HepG2 (cell line): Measurements from ENCODE around the gene PLK5. TPM values are rescaled to one million over a fixed set of nuclear protein-coding genes. Genes with fewer than 3 reads are reported as not detected.
A peak's percentile ranks its signal among the peaks of the same experiment; 100 is the strongest.

Source experiments
- ATAC-seq: fragments of 200-7000 bp; cut with Tn5 transposase; 3 replicates; pipeline ENCODE4 v1.9.1; 2020; ENCODE audit warnings: mild to moderate bottlenecking, moderate library complexity
- BruUV-seq: library from RNA; stranded (reverse); fragments of 400-500 nt; replicated peaks from 2 replicates; lab custom pipeline; 2021; lab: Mats Ljungman, UMichigan
- CTCF ChIA-PET: fragments of 300-600 bp; formaldehyde crosslinking; extraction: SDS; loops from one replicate; lab custom pipeline; 2021; ENCODE audit warnings: low total read pairs, inconsistent platforms, low intra/inter-chr PET ratio; lab: Yijun Ruan, JAX
- POLR2A ChIA-PET: fragments of 350-600 bp; sonication (Branson Sonifier 250); formaldehyde crosslinking; loops from one replicate; lab custom pipeline; 2020; ENCODE audit warnings: antibody characterized with exemption, inconsistent platforms; lab: Yijun Ruan, JAX
- DNase-seq: peaks from one replicate; pipeline ENCODE4 v3.0.0-alpha.2; 2015; ENCODE audit warnings: low spot score
- FAIRE-seq: peaks from 3 replicates; lab custom pipeline; 2011; peaks lifted over from hg19 to GRCh38; lab: Jason Lieb, UNC
- H2AFZ ChIP-seq: one replicate; pipeline ENCODE4 v1.6.1; 2011; ENCODE audit warnings: low read length, inconsistent platforms
- H3K27ac ChIP-seq: fragments of 300-600 bp; 3 replicates; pipeline ENCODE4 v1.8.0; 2011; ENCODE audit warnings: mixed run types, mild to moderate bottlenecking, mixed read lengths, low read length, inconsistent platforms; ENCODE audit not compliant: insufficient read depth; ENCODE audit errors: extremely low read length
- H3K27me3 ChIP-seq, 2 experiments: fragments of 200-600 bp in 1 of 2; 2 replicates in 1 of 2; 3 replicates in 1 of 2; pipeline versions ENCODE4 v1.6.0 to v1.8.0; 2011; ENCODE audit warnings: low read length in 2 of 2, mild to moderate bottlenecking in 2 of 2, moderate library complexity in 2 of 2, inconsistent platforms in 1 of 2; ENCODE audit not compliant: insufficient read depth in 2 of 2, control insufficient read depth in 1 of 2
- H3K36me3 ChIP-seq, 2 experiments: fragments of 200-600 bp in 1 of 2; replicated peaks in 1 of 2; 2 replicates in 1 of 2; 3 replicates in 1 of 2; pipeline versions ENCODE4 v1.5.1 to v1.8.0; 2011; ENCODE audit warnings: low read length in 2 of 2, inconsistent platforms in 1 of 2; ENCODE audit not compliant: insufficient read depth in 2 of 2, control insufficient read depth in 1 of 2
- H3K4me1 ChIP-seq: 2 replicates; pipeline ENCODE4 v1.5.1; 2012; ENCODE audit warnings: low read length, inconsistent platforms; ENCODE audit not compliant: insufficient read depth
- H3K4me2 ChIP-seq: 2 replicates; pipeline ENCODE4 v1.6.0; 2011; ENCODE audit warnings: low read depth, low read length, inconsistent platforms
- H3K4me3 ChIP-seq, 3 experiments: fragments of 200-600 bp in 1 of 3; sonication (generic), shearing (Covaris generic) in 1 of 3; replicated peaks in 1 of 3; 2 replicates each; pipeline ENCODE4 v1.5.1; 2011 to 2016; ENCODE audit warnings: low read length in 3 of 3, inconsistent platforms in 2 of 3, low read depth in 2 of 3, mild to moderate bottlenecking in 2 of 3, control low read depth in 1 of 3, mixed read lengths in 1 of 3; ENCODE audit not compliant: insufficient read depth in 1 of 3
- H3K79me2 ChIP-seq: one replicate; pipeline ENCODE4 v1.6.1; 2011; ENCODE audit warnings: low read length, inconsistent platforms; ENCODE audit not compliant: insufficient read depth
- H3K9ac ChIP-seq: 2 replicates; pipeline ENCODE4 v1.6.0; 2011; ENCODE audit warnings: mild to moderate bottlenecking, low read depth, low read length, inconsistent platforms; ENCODE audit not compliant: insufficient read depth
- H3K9me3 ChIP-seq: 2 replicates; pipeline ENCODE4 v1.5.1; 2012; ENCODE audit warnings: mild to moderate bottlenecking, low read length
- H4K20me1 ChIP-seq: 2 replicates; pipeline ENCODE4 v1.6.0; 2011; ENCODE audit warnings: inconsistent platforms, mild to moderate bottlenecking, low read length, moderate library complexity; ENCODE audit not compliant: insufficient read depth
- GABPB1 ChIP-seq: IDR thresholded peaks from 2 replicates; pipeline ENCODE4 v1.6.1; 2016; ENCODE audit warnings: mild to moderate bottlenecking, missing genetic modification reagents, moderate library complexity, missing compliant biosample characterization
- GATAD2A ChIP-seq: IDR thresholded peaks from 2 replicates; pipeline ENCODE4 v1.6.1; 2016
- IKZF4 ChIP-seq: sonication (generic); formaldehyde crosslinking; IDR thresholded peaks from 2 replicates; pipeline ENCODE4 v1.5.1; 2020; ENCODE audit warnings: borderline replicate concordance, mild to moderate bottlenecking, low read depth, missing genetic modification reagents; ENCODE audit errors: not compliant biosample characterization
- ISX ChIP-seq: sonication (generic); formaldehyde crosslinking; conservative IDR thresholded peaks from 2 replicates; pipeline ENCODE4 v1.5.0; 2020; ENCODE audit warnings: missing genetic modification reagents
- LCORL ChIP-seq, 2 experiments: fragments of 450-650 bp in 1 of 2; sonication (generic) in 1 of 2; formaldehyde crosslinking in 1 of 2; IDR thresholded peaks; 2 replicates each; pipeline versions ENCODE4 v1.5.0 to v1.6.1; 2017 to 2020; ENCODE audit warnings: antibody characterized with exemption in 1 of 2, missing genetic modification reagents in 1 of 2
- NBN ChIP-seq: fragments of 450-650 bp; conservative IDR thresholded peaks from 2 replicates; pipeline ENCODE4 v1.6.1; 2017
- RXRB ChIP-seq: IDR thresholded peaks from 2 replicates; pipeline ENCODE4 v1.6.1; 2016; ENCODE audit warnings: borderline replicate concordance, missing genetic modification reagents, missing compliant biosample characterization
- SMC3 ChIP-seq: IDR thresholded peaks from 2 replicates; pipeline ENCODE4 v1.6.1; 2011; ENCODE audit warnings: low read length, improper control_type of control experiment
- TAF1 ChIP-seq: sonication (generic); formaldehyde crosslinking; IDR thresholded peaks from 2 replicates; pipeline ENCODE4 v1.4.0; 2020; ENCODE audit warnings: missing genetic modification reagents
- TOPORS ChIP-seq: sonication (generic); formaldehyde crosslinking; IDR thresholded peaks from 2 replicates; pipeline ENCODE4 v1.8.0; 2023; ENCODE audit warnings: mild to moderate bottlenecking, missing genetic modification reagents
- XRCC5 ChIP-seq: fragments of 200-400 bp; formaldehyde crosslinking; optimal IDR thresholded peaks from 2 replicates; pipeline ENCODE3; 2017; ENCODE audit warnings: mild to moderate bottlenecking, low read length
- ZBTB7B ChIP-seq: sonication (generic); formaldehyde crosslinking; IDR thresholded peaks from 2 replicates; pipeline ENCODE4 v1.4.0; 2020; ENCODE audit warnings: missing genetic modification reagents
- ZEB1 ChIP-seq: IDR thresholded peaks from 2 replicates; pipeline ENCODE4 v1.6.1; 2012; ENCODE audit warnings: mild to moderate bottlenecking, low read depth, inconsistent platforms; ENCODE audit not compliant: insufficient replicate concordance
- ZNF143 ChIP-seq: sonication (generic); formaldehyde crosslinking; IDR thresholded peaks from 2 replicates; pipeline ENCODE4 v1.4.0; 2020; ENCODE audit warnings: missing genetic modification reagents
- ZNF292 ChIP-seq: sonication (generic); formaldehyde crosslinking; IDR thresholded peaks from 2 replicates; pipeline ENCODE4 v1.8.1; 2022; ENCODE audit warnings: mild to moderate bottlenecking, low read depth, missing genetic modification reagents, borderline replicate concordance
- ZNF3 ChIP-seq: IDR thresholded peaks from 2 replicates; pipeline ENCODE4 v1.7.0; 2017; ENCODE audit warnings: inconsistent platforms
- ZNF501 ChIP-seq: sonication (generic); formaldehyde crosslinking; IDR thresholded peaks from 2 replicates; pipeline ENCODE4 v1.5.1; 2020; ENCODE audit warnings: mild to moderate bottlenecking, moderate library complexity, missing genetic modification reagents
- ZNF782 ChIP-seq: sonication (generic); formaldehyde crosslinking; IDR thresholded peaks from 2 replicates; pipeline ENCODE4 v1.4.0; 2020; ENCODE audit warnings: missing genetic modification reagents, mild to moderate bottlenecking, borderline replicate concordance
- WGBS: methylation state at CpG from one replicate; pipeline ENCODE4 v1.1.6; 2017; ENCODE audit warnings: low lambda C conversion rate; 5-methylcytosine and 5-hydroxymethylcytosine counted together
- in situ Hi-C: cut with HindIII; loops from 2 replicates; pipeline ENCODE4 v1.10.0; 2017; ENCODE audit warnings: low pct_unique_long_range_greater_than_20kb; ENCODE audit not compliant: extremely low pct_ligation_motif_present
- intact Hi-C: fragments of 100-400 bp; cut with micrococcal nuclease; formaldehyde crosslinking; loops from one replicate; pipeline ENCODE4 v1.10.0; 2022; ENCODE audit not compliant: unreplicated experiment
- polyA plus RNA-seq, 8 experiments: library from polyadenylated mRNA; depleted of rRNA in 3 of 8; stranded (reverse) in 7 of 8; unstranded in 1 of 8; fragments of >200 nt; fragmentation: Illumina TruSeq in 4 of 8; extraction: Trizol in 4 of 8; gene quantifications; 2 replicates each; pipeline versions ENCODE4 v1.2.1 to v1.2.3, GENCODE V29; 2011 to 2016; ENCODE audit warnings: low read depth in 4 of 8, missing spikeins in 1 of 8, mixed read lengths in 1 of 8; ENCODE audit not compliant: insufficient read depth in 1 of 8
- total RNA-seq, 5 experiments: library from RNA; depleted of rRNA; stranded (reverse); fragments of >200 nt; fragmentation: Illumina TruSeq; extraction: Trizol; gene quantifications; 2 replicates each; pipeline ENCODE4 v1.2.3, GENCODE V29; 2016; ENCODE audit warnings: low read depth in 1 of 5
- TF ChIP-seq, protein P1 (sequence below), 2 experiments: sonication (generic) in 1 of 2; formaldehyde crosslinking in 1 of 2; IDR thresholded peaks; 2 replicates each; pipeline versions ENCODE4 v1.5.1 to v1.6.1; 2011 to 2020; ENCODE audit warnings: borderline replicate concordance in 1 of 2, low read depth in 1 of 2, low read length in 1 of 2, mild to moderate bottlenecking in 1 of 2, missing genetic modification reagents in 1 of 2, moderate library complexity in 1 of 2
- TF ChIP-seq, protein P2 (sequence below): sonication (generic); formaldehyde crosslinking; IDR thresholded peaks from 2 replicates; pipeline ENCODE4 v1.4.0; 2020; ENCODE audit warnings: missing genetic modification reagents, borderline replicate concordance
- TF ChIP-seq, protein P3 (sequence below): sonication (generic); formaldehyde crosslinking; IDR thresholded peaks from 2 replicates; pipeline ENCODE4 v1.8.1; 2023; ENCODE audit warnings: mild to moderate bottlenecking, missing genetic modification reagents, borderline replicate concordance

Gene PLK5
- total and polyA plus RNA-seq, 2 of the 13 experiments (the other 11 are each of a cell fraction or from before 2014, with no cell fraction given) = not detected

DNA sequence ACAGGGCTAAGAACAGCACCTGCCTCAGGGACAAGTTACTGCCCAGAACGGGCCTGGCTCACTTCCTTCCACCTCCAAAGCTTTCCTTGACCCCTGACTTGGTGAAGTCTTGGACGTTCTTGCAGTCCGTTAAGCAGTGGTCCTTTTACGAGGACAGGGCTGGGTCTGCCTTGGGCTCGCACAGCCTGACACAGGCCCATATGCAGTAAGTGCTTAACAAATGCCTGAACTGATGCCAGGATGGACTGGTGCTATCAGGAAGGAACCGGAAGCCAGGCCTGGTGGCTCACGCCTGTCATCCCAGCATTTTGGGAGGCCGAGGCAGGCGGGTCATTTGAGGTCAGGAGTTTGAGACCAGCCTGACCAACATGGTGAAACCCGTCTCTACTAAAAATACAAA lies 1.8 kb upstream of the PLK5 start (continued):
- TF ChIP-seq ISX (CRISPR knock-in tag) = no peak
- TF ChIP-seq ZNF501 (CRISPR knock-in tag) = no peak
- no peak for TF ChIP-seq XRCC5
- no peak for TF ChIP-seq TAF1
- TF ChIP-seq ZNF292 (CRISPR knock-in tag) = no peak

DNA sequence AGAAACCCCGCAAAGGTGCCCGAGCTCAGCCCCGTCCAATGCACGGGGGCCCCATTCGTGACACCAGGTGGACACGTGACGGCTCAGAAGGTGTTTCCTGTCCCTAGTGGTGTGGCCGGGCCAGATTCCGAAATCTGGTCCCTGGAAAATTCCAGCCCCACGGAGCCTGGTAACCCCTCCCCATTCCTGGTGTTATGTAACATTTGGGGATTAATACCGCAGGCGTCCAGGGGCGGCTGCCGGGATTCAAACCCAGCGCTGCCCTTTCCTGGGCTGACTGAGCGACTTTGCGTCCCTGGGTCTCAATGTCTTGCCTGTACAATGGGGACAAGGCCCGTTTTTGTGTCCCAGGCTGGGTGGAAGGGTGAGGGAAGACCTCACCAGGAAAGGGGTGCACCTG lies 1.0 kb upstream of the PLK5 start:
- FAIRE-seq = no peak
- no TSS peak for BruUV-seq
- ATAC-seq = no peak
- Histone ChIP-seq H3K4me2 (peak overlapping the region; percentile 36), H3K4me3 (peak overlapping the region in 1 of 3 experiments; percentile 37; a peak in 1 of 6 replicates), H4K20me1 (no peaks in the 10 kb centered on the region), H3K27ac (no peak overlapping the region), H3K36me3 (no peaks in the 10 kb centered on the region), H3K79me2 (no peaks in the 10 kb centered on the region), H3K27me3 (peaks cover 27 to 62% of the 10 kb centered on the region in 2 experiments), H2AFZ (no peak overlapping the region), H3K9me3 (no peaks in the 10 kb centered on the region), H3K4me1 (peaks cover 20% of the 10 kb centered on the region), H3K9ac (no peak overlapping the region)
- in situ Hi-C loops (no loop called here), intact Hi-C loops (no loop called here)
- POLR2A ChIA-PET = interaction anchor here (0.7 kb wide), 1 partner anchor 30 kb away, joined by 3 read pairs; no protein-coding TSS in a partner anchor
- 0% methylated on average over 9 of the region's 18 CpGs for whole genome bisulfite sequencing
- no peak for DNase-seq
- CTCF ChIA-PET = no interaction called here
- TF ChIP-seq, protein P1, sequence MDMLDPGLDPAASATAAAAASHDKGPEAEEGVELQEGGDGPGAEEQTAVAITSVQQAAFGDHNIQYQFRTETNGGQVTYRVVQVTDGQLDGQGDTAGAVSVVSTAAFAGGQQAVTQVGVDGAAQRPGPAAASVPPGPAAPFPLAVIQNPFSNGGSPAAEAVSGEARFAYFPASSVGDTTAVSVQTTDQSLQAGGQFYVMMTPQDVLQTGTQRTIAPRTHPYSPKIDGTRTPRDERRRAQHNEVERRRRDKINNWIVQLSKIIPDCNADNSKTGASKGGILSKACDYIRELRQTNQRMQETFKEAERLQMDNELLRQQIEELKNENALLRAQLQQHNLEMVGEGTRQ (IDR thresholded peaks at IDR 0.05; ENCODE audit: low read depth, low read length) = 0 out of 2 replicates have a peak, but pooled peaks have one; percentile 9
- TF ChIP-seq, protein P1 (CRISPR knock-in tag; IDR thresholded peaks at IDR 0.05; ENCODE audit: borderline replicate concordance) = peak; percentile 37; the same call in 1 of the 2 replicates
- no peak for TF ChIP-seq IKZF4 (CRISPR knock-in tag)
- TF ChIP-seq ZEB1 = no peak
- TF ChIP-seq, protein P2, sequence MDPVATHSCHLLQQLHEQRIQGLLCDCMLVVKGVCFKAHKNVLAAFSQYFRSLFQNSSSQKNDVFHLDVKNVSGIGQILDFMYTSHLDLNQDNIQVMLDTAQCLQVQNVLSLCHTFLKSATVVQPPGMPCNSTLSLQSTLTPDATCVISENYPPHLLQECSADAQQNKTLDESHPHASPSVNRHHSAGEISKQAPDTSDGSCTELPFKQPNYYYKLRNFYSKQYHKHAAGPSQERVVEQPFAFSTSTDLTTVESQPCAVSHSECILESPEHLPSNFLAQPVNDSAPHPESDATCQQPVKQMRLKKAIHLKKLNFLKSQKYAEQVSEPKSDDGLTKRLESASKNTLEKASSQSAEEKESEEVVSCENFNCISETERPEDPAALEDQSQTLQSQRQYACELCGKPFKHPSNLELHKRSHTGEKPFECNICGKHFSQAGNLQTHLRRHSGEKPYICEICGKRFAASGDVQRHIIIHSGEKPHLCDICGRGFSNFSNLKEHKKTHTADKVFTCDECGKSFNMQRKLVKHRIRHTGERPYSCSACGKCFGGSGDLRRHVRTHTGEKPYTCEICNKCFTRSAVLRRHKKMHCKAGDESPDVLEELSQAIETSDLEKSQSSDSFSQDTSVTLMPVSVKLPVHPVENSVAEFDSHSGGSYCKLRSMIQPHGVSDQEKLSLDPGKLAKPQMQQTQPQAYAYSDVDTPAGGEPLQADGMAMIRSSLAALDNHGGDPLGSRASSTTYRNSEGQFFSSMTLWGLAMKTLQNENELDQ = no peak
- 0 out of 2 replicates have a peak, but pooled peaks have one; percentile 44 for TF ChIP-seq ZNF3 (CRISPR knock-in tag)
- no peak for TF ChIP-seq RXRB
- TF ChIP-seq SMC3 = no peak
- TF ChIP-seq GATAD2A (CRISPR knock-in tag) = no peak
- no peak for TF ChIP-seq NBN
- no peak for TF ChIP-seq LCORL (IDR thresholded peaks at IDR 0.05)
- TF ChIP-seq LCORL (CRISPR knock-in tag; IDR thresholded peaks at IDR 0.05) = no peak
- peak; percentile 16; the same call in 1 of the 2 replicates for TF ChIP-seq GABPB1 (CRISPR knock-in tag)
- TF ChIP-seq ZBTB7B = no peak
- no peak for TF ChIP-seq ZNF782
- TF ChIP-seq TOPORS (CRISPR knock-in tag) = no peak
- 0 out of 2 replicates have a peak, but pooled peaks have one; percentile 25 for TF ChIP-seq ZNF143 (CRISPR knock-in tag)
- TF ChIP-seq, protein P3, sequence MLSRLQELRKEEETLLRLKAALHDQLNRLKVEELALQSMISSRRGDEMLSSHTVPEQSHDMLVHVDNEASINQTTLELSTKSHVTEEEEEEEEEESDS (CRISPR knock-in tag) = no peak
